SK-N-MC (cell line): Measurements from ENCODE around the gene SPAG8.

Source experiments
- EZH2 ChIP-seq: fragments of 200-600 bp; sonication (generic); IDR thresholded peaks from one replicate; pipeline ENCODE4 v1.6.1; 2017; ENCODE audit warnings: antibody characterized with exemption
- POLR2AphosphoS5 ChIP-seq: IDR thresholded peaks from 2 replicates; pipeline ENCODE4 v1.6.1; 2012; ENCODE audit warnings: mild to moderate bottlenecking, low read depth, low read length, borderline replicate concordance

- no peak for TF ChIP-seq POLR2AphosphoS5
- TF ChIP-seq EZH2, result no peak
Observed at GRCh38 chr9:35806101-35806500, 6.0 kb downstream of the SPAG8 start.
